T-helper 2 cell treated with Interferon-gamma antibody and Interleukin-4, amounts not matched to agents 5 μg/mL and 100 μg/mL, for 36 hours (primary cell): Measurements from ENCODE around the gene THRA.
A peak's percentile ranks its signal among the peaks of the same experiment; 100 is the strongest.

ENCODE experiments used
- DNase-seq: peaks from one replicate; pipeline ENCODE4 v3.0.0; 2021; ENCODE audit warnings: low spot score
- H3K27ac Mint-ChIP-seq: one replicate; pipeline ENCODE4 v1.8.0; 2021; ENCODE audit warnings: mild to moderate bottlenecking, mixed read lengths
- H3K27me3 Mint-ChIP-seq: one replicate; pipeline ENCODE4 v1.8.0; 2021; ENCODE audit warnings: low read depth, mixed read lengths
- H3K36me3 Mint-ChIP-seq: one replicate; pipeline ENCODE4 v1.8.0; 2021; ENCODE audit warnings: low read depth, mixed read lengths
- H3K4me1 Mint-ChIP-seq: one replicate; pipeline ENCODE4 v1.8.0; 2021; ENCODE audit warnings: low read depth, mixed read lengths
- H3K4me3 Mint-ChIP-seq: one replicate; pipeline ENCODE4 v1.8.0; 2022; ENCODE audit warnings: mild to moderate bottlenecking, moderate library complexity, mixed read lengths
- H3K9me3 Mint-ChIP-seq: one replicate; pipeline ENCODE4 v1.8.0; 2021; ENCODE audit warnings: mixed read lengths

Gene THRA

GRCh38 chr17:40091691-40092397 is 29.1 kb downstream of the THRA start:
- DNase-seq: no peak
- no peak overlapping the region for H3K4me3 Mint-ChIP-seq
- H3K27ac Mint-ChIP-seq: no peak overlapping the region
- peaks cover 30% of the 10 kb centered on the region for H3K36me3 Mint-ChIP-seq
- H3K9me3 Mint-ChIP-seq: no peaks in the 10 kb centered on the region
- no peaks in the 10 kb centered on the region for H3K27me3 Mint-ChIP-seq
- H3K4me1 Mint-ChIP-seq: peaks cover 21% of the 10 kb centered on the region

- peaks cover 27% of the 10 kb centered on the region for H3K4me1 Mint-ChIP-seq
- H3K27ac Mint-ChIP-seq: no peak overlapping the region
- no peak for DNase-seq
- H3K36me3 Mint-ChIP-seq: peaks cover 30% of the 10 kb centered on the region
- H3K4me3 Mint-ChIP-seq: no peak overlapping the region
- no peaks in the 10 kb centered on the region for H3K9me3 Mint-ChIP-seq
- no peaks in the 10 kb centered on the region for H3K27me3 Mint-ChIP-seq
These were observed 29.8 kb downstream of the THRA start for GRCh38 chr17:40092581-40092980.

- peaks cover 31% of the 10 kb centered on the region for H3K4me1 Mint-ChIP-seq
- DNase-seq: no peak
- peak overlapping the region; percentile 58 for H3K27ac Mint-ChIP-seq
These were observed 30.3 kb downstream of the THRA start for GRCh38 chr17:40093005-40093579.

GRCh38 chr17:40093580-40094201 is 30.9 kb downstream of the THRA start:
- H3K9me3 Mint-ChIP-seq: no peaks in the 10 kb centered on the region
- peaks cover 37% of the 10 kb centered on the region for H3K4me1 Mint-ChIP-seq
- H3K27ac Mint-ChIP-seq: peak overlapping the region; percentile 58
- H3K4me3 Mint-ChIP-seq: no peak overlapping the region
- H3K27me3 Mint-ChIP-seq: no peaks in the 10 kb centered on the region
- no peak for DNase-seq
- H3K36me3 Mint-ChIP-seq: peaks cover 32% of the 10 kb centered on the region

More at GRCh38 chr17:40093005-40093579, 30.3 kb downstream of the THRA start:
- no peak overlapping the region for H3K4me3 Mint-ChIP-seq
- H3K36me3 Mint-ChIP-seq: peaks cover 30% of the 10 kb centered on the region
- H3K9me3 Mint-ChIP-seq: no peaks in the 10 kb centered on the region
- no peaks in the 10 kb centered on the region for H3K27me3 Mint-ChIP-seq

GRCh38 chr17:40094874-40095273 is 32.1 kb downstream of the THRA start:
- no peaks in the 10 kb centered on the region for H3K9me3 Mint-ChIP-seq
- H3K4me3 Mint-ChIP-seq: peak overlapping the region; percentile 78
- no peaks in the 10 kb centered on the region for H3K27me3 Mint-ChIP-seq
- peak overlapping the region; percentile 31 for H3K27ac Mint-ChIP-seq
- peaks cover 46% of the 10 kb centered on the region for H3K4me1 Mint-ChIP-seq
- peaks cover 31% of the 10 kb centered on the region for H3K36me3 Mint-ChIP-seq
- no peak for DNase-seq

GRCh38 chr17:40095351-40095943 is 32.7 kb downstream of the THRA start:
- H3K36me3 Mint-ChIP-seq: peaks cover 31% of the 10 kb centered on the region
- no peaks in the 10 kb centered on the region for H3K9me3 Mint-ChIP-seq
- peak overlapping the region; percentile 87 for H3K27ac Mint-ChIP-seq
- H3K4me3 Mint-ChIP-seq: peak overlapping the region; percentile 78
- H3K4me1 Mint-ChIP-seq: peaks cover 51% of the 10 kb centered on the region
- no peaks in the 10 kb centered on the region for H3K27me3 Mint-ChIP-seq
- DNase-seq: no peak

GRCh38 chr17:40095944-40096791 is 33.4 kb downstream of the THRA start:
- DNase-seq: peak; percentile 93
- Mint-ChIP-seq H3K4me1 (peaks cover 58% of the 10 kb centered on the region), H3K9me3 (no peaks in the 10 kb centered on the region), H3K27me3 (no peaks in the 10 kb centered on the region), H3K4me3 (peak overlapping the region; percentile 78), H3K27ac (peak overlapping the region; percentile 87), H3K36me3 (peaks cover 31% of the 10 kb centered on the region)

- no peaks in the 10 kb centered on the region for H3K9me3 Mint-ChIP-seq
- no peak for DNase-seq
- H3K27ac Mint-ChIP-seq: peak overlapping the region; percentile 87
- H3K4me1 Mint-ChIP-seq: peaks cover 61% of the 10 kb centered on the region
- peaks cover 31% of the 10 kb centered on the region for H3K36me3 Mint-ChIP-seq
- no peaks in the 10 kb centered on the region for H3K27me3 Mint-ChIP-seq
- H3K4me3 Mint-ChIP-seq: peak overlapping the region; percentile 78
These were observed 34.3 kb downstream of the THRA start for GRCh38 chr17:40097087-40097486.

GRCh38 chr17:40097931-40098845 is 35.4 kb downstream of the THRA start:
- H3K27me3 Mint-ChIP-seq: no peaks in the 10 kb centered on the region
- peaks cover 61% of the 10 kb centered on the region for H3K4me1 Mint-ChIP-seq
- H3K36me3 Mint-ChIP-seq: peaks cover 31% of the 10 kb centered on the region
- DNase-seq: no peak
- peak overlapping the region; percentile 81 for H3K27ac Mint-ChIP-seq
- H3K9me3 Mint-ChIP-seq: no peaks in the 10 kb centered on the region
- peak overlapping the region; percentile 90 for H3K4me3 Mint-ChIP-seq

- Mint-ChIP-seq H3K27ac (peak overlapping the region; percentile 81), H3K9me3 (no peaks in the 10 kb centered on the region), H3K27me3 (no peaks in the 10 kb centered on the region), H3K4me1 (peaks cover 64% of the 10 kb centered on the region), H3K4me3 (peak overlapping the region; percentile 90), H3K36me3 (peaks cover 24% of the 10 kb centered on the region)
- DNase-seq: peak; percentile 94
These were observed 36.3 kb downstream of the THRA start for GRCh38 chr17:40098846-40099618.

- peak overlapping the region; percentile 81 for H3K27ac Mint-ChIP-seq
- H3K27me3 Mint-ChIP-seq: no peaks in the 10 kb centered on the region
- peaks cover 19% of the 10 kb centered on the region for H3K36me3 Mint-ChIP-seq
- no peaks in the 10 kb centered on the region for H3K9me3 Mint-ChIP-seq
- no peak for DNase-seq
- peak overlapping the region; percentile 90 for H3K4me3 Mint-ChIP-seq
- H3K4me1 Mint-ChIP-seq: peaks cover 70% of the 10 kb centered on the region
These were observed 37.1 kb downstream of the THRA start for GRCh38 chr17:40099619-40100418.

- H3K27ac Mint-ChIP-seq: peak within 1 kb of the TSS; percentile 81
- H3K27me3 Mint-ChIP-seq: no peaks in the 10 kb centered on the region
- H3K4me1 Mint-ChIP-seq: peaks cover 71% of the 10 kb centered on the region
- H3K36me3 Mint-ChIP-seq: peaks cover 19% of the 10 kb centered on the region
- H3K4me3 Mint-ChIP-seq: peak within 1 kb of the TSS; percentile 90
- H3K9me3 Mint-ChIP-seq: no peaks in the 10 kb centered on the region
- no peak for DNase-seq
These were observed 37.6 kb downstream of the THRA start, which contains the start of gene NR1D1 for GRCh38 chr17:40100419-40100668. TSS of gene NR1D1 (minus strand) at chr17:40100589. CDS start at chr17:40100094, 495 bp downstream.
